Keratinocyte (primary cell): Measurements from ENCODE around the gene STPG2.

ENCODE experiments used
- EZH2 ChIP-seq: IDR thresholded peaks from one replicate; pipeline ENCODE4 v1.6.1; 2012; ENCODE audit warnings: inconsistent platforms, mild to moderate bottlenecking, low read length, moderate library complexity
- TF ChIP-seq, protein P1 (sequence below), 3 experiments: IDR thresholded peaks in 1 of 3; conservative IDR thresholded peaks in 1 of 3; optimal IDR thresholded peaks in 1 of 3; 2 replicates in 2 of 3; 3 replicates in 1 of 3; pipeline versions ENCODE3 to v1.5.1; 2011; ENCODE audit warnings: low read length in 3 of 3, mild to moderate bottlenecking in 3 of 3, moderate library complexity in 2 of 3, control low read depth in 1 of 3, inconsistent platforms in 1 of 3; ENCODE audit not compliant: insufficient read depth in 2 of 3; ENCODE audit errors: extremely low read depth in 1 of 3

DNA sequence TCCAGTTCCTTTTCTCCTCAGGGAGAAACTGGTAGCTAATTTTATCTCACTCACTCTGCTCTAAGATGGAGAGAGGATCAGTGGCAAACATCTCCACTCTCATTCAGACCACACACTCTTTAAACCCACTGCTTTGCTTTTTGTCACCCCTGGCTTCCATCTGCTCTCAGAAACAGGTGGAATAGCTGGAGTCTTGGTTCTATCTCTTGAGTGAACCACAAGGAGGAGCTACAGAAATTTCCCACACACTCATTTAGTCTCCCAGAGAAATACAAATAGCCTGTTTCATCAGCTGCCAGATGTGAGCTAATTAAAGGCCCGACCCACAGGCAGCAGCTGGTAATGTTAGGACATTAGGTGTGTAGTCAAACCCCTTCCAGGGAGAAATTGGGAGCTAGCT is 96.6 kb downstream of the STPG2 start:
- TF ChIP-seq, protein P1, sequence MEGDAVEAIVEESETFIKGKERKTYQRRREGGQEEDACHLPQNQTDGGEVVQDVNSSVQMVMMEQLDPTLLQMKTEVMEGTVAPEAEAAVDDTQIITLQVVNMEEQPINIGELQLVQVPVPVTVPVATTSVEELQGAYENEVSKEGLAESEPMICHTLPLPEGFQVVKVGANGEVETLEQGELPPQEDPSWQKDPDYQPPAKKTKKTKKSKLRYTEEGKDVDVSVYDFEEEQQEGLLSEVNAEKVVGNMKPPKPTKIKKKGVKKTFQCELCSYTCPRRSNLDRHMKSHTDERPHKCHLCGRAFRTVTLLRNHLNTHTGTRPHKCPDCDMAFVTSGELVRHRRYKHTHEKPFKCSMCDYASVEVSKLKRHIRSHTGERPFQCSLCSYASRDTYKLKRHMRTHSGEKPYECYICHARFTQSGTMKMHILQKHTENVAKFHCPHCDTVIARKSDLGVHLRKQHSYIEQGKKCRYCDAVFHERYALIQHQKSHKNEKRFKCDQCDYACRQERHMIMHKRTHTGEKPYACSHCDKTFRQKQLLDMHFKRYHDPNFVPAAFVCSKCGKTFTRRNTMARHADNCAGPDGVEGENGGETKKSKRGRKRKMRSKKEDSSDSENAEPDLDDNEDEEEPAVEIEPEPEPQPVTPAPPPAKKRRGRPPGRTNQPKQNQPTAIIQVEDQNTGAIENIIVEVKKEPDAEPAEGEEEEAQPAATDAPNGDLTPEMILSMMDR (optimal IDR thresholded peaks at IDR 0.05 in 1 of 3, IDR thresholded peaks at IDR 0.05 in 1 of 3, conservative IDR thresholded peaks at IDR 0.05 in 1 of 3; ENCODE audit: extremely low read depth in 1 of 3, insufficient read depth in 2 of 3, low read length in 3 of 3): no peak
- TF ChIP-seq EZH2: no peak
